Activated naive CD4-positive, alpha-beta T cell treated with anti-CD3 and anti-CD28 coated beads, Interleukin-2, amount 10 ng/mL, durations not matched to agents 7 days and 5 days (primary cell): ENCODE data around the gene METTL22.

ENCODE experiments used
- CTCF ChIA-PET: fragments of 350-600 bp; sonication (Branson Sonifier 250); formaldehyde crosslinking; loops from one replicate; lab custom pipeline; 2021; ENCODE audit warnings: antibody characterized with exemption; lab: Charles Lee
- DNase-seq: peaks from one replicate; pipeline ENCODE4 v3.0.0-alpha.2; 2020
- H3K27ac Mint-ChIP-seq: one replicate; pipeline ENCODE4 v1.8.0; 2021; ENCODE audit warnings: mild to moderate bottlenecking, moderate library complexity, mixed read lengths
- H3K27me3 Mint-ChIP-seq: one replicate; pipeline ENCODE4 v1.8.0; 2021; ENCODE audit warnings: mild to moderate bottlenecking, mixed read lengths
- H3K36me3 Mint-ChIP-seq: one replicate; pipeline ENCODE4 v1.8.0; 2021; ENCODE audit warnings: mixed read lengths
- H3K4me1 Mint-ChIP-seq: one replicate; pipeline ENCODE4 v1.8.0; 2021; ENCODE audit warnings: mixed read lengths
- H3K4me3 Mint-ChIP-seq: one replicate; pipeline ENCODE4 v1.8.0; 2021; ENCODE audit warnings: mild to moderate bottlenecking, moderate library complexity, mixed read lengths
- H3K9me3 Mint-ChIP-seq: one replicate; pipeline ENCODE4 v1.8.0; 2021; ENCODE audit warnings: mixed read lengths

METTL22 gene

GRCh38 chr16:8611886-8612600, 9.5 kb upstream of the METTL22 start:
- H3K36me3 Mint-ChIP-seq: no peaks in the 10 kb centered on the region
- no peak for DNase-seq
- no peaks in the 10 kb centered on the region for H3K9me3 Mint-ChIP-seq
- no peak overlapping the region for H3K4me3 Mint-ChIP-seq
- no peak overlapping the region for H3K27ac Mint-ChIP-seq
- CTCF ChIA-PET: interaction anchor here (1.2 kb wide), 1 partner anchor 42 kb away, joined by 4 read pairs; no protein-coding TSS in a partner anchor
- no peaks in the 10 kb centered on the region for H3K4me1 Mint-ChIP-seq
- H3K27me3 Mint-ChIP-seq: peaks cover 25% of the 10 kb centered on the region

- Mint-ChIP-seq H3K4me3 (no peak overlapping the region), H3K4me1 (no peaks in the 10 kb centered on the region), H3K27ac (no peak overlapping the region), H3K36me3 (no peaks in the 10 kb centered on the region), H3K9me3 (no peaks in the 10 kb centered on the region), H3K27me3 (peaks cover 46% of the 10 kb centered on the region)
- CTCF ChIA-PET: no interaction called here
- no peak for DNase-seq
These were observed 7.0 kb upstream of the METTL22 start for GRCh38 chr16:8614435-8615029.

DNA sequence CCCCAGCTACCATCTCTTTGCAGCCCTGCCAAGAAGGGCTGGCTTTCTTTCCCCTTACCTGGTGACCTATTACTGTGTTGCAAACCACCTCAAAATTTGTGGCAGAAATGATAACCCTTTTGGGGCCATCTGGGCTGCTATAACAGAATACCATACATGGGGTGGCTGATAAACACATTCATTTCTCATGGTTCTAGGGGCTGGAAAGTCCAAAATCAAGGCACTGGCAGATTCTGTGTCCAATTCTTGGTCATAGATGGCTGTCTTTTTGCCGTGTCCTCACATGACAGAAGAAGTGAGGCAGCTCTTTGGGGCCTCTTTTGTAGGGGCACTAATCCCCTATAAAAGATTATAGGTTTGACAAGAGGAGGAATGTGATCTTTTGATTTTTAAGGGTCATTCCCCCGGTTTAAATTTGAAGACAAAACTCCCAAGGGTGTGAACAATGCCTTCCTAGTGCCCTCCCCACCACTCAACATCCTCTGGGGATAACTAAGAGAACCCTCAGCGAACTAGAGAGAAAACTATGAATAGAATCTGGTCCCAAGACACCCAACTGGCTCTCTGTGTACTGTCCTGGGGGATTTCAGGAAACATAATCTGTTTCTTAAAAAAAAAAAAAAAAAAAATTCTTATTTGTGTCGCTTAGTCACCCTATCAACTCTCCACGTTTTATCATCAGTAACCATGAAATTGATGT, 1.7 kb upstream of the METTL22 start:
- no peak overlapping the region for H3K27ac Mint-ChIP-seq
- peaks cover 20% of the 10 kb centered on the region for H3K4me1 Mint-ChIP-seq
- no peak overlapping the region for H3K4me3 Mint-ChIP-seq
- H3K27me3 Mint-ChIP-seq: peaks cover 35% of the 10 kb centered on the region
- H3K36me3 Mint-ChIP-seq: peaks cover 5% of the 10 kb centered on the region
- CTCF ChIA-PET: no interaction called here
- H3K9me3 Mint-ChIP-seq: no peaks in the 10 kb centered on the region
- DNase-seq: no peak

DNA sequence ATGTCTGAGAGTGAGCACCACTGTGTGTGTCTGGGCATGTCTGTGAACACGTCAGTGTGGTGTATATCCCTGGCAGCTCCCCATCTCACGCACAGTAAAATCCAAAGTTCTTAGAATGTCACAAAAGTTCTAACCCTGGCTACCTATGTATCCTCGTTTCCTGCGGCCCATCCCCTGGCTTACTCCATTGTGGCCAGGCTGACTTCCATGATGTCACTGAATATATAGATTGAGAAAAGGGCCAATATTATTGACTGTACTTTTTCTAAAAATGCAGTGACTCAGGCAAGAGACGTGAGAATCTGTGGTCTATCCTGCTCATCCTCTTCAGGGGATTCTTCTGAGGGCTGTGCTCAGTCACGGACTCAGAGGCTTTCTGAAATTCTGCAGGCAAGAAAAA, 963 bp upstream of the METTL22 start:
- Mint-ChIP-seq H3K4me1 (peaks cover 23% of the 10 kb centered on the region), H3K27me3 (peaks cover 31% of the 10 kb centered on the region), H3K9me3 (no peaks in the 10 kb centered on the region), H3K36me3 (peaks cover 5% of the 10 kb centered on the region), H3K4me3 (peak overlapping the region; percentile 99), H3K27ac (no peak overlapping the region)
- CTCF ChIA-PET: no interaction called here
- DNase-seq: no peak

GRCh38 chr16:8621222-8621571, 301 bp upstream of the METTL22 start:
- Mint-ChIP-seq H3K27me3 (peaks cover 27% of the 10 kb centered on the region), H3K9me3 (no peaks in the 10 kb centered on the region), H3K4me3 (peak overlapping the region; percentile 99), H3K36me3 (peaks cover 11% of the 10 kb centered on the region), H3K4me1 (peaks cover 23% of the 10 kb centered on the region), H3K27ac (peak overlapping the region; percentile 49)
- CTCF ChIA-PET: interaction anchor here (1.0 kb wide), 1 partner anchor 16 kb away, joined by 3 read pairs; no protein-coding TSS in a partner anchor
- no peak for DNase-seq

GRCh38 chr16:8622315-8622656, 788 bp downstream of the METTL22 start:
- peak overlapping the region; percentile 99 for H3K4me3 Mint-ChIP-seq
- peak overlapping the region; percentile 86 for H3K27ac Mint-ChIP-seq
- H3K27me3 Mint-ChIP-seq: peaks cover 25% of the 10 kb centered on the region
- CTCF ChIA-PET: interaction anchor here (1.0 kb wide), 1 partner anchor 15 kb away, joined by 3 read pairs; no protein-coding TSS in a partner anchor
- H3K4me1 Mint-ChIP-seq: peaks cover 27% of the 10 kb centered on the region
- no peaks in the 10 kb centered on the region for H3K9me3 Mint-ChIP-seq
- peaks cover 16% of the 10 kb centered on the region for H3K36me3 Mint-ChIP-seq
- DNase-seq: no peak

- CTCF ChIA-PET: no interaction called here
- Mint-ChIP-seq H3K4me1 (peaks cover 27% of the 10 kb centered on the region), H3K4me3 (no peak overlapping the region), H3K27ac (no peak overlapping the region), H3K9me3 (no peaks in the 10 kb centered on the region), H3K36me3 (peaks cover 29% of the 10 kb centered on the region), H3K27me3 (peaks cover 13% of the 10 kb centered on the region)
- DNase-seq: no peak
These were observed 2.1 kb downstream of the METTL22 start for GRCh38 chr16:8623634-8624033.

DNA sequence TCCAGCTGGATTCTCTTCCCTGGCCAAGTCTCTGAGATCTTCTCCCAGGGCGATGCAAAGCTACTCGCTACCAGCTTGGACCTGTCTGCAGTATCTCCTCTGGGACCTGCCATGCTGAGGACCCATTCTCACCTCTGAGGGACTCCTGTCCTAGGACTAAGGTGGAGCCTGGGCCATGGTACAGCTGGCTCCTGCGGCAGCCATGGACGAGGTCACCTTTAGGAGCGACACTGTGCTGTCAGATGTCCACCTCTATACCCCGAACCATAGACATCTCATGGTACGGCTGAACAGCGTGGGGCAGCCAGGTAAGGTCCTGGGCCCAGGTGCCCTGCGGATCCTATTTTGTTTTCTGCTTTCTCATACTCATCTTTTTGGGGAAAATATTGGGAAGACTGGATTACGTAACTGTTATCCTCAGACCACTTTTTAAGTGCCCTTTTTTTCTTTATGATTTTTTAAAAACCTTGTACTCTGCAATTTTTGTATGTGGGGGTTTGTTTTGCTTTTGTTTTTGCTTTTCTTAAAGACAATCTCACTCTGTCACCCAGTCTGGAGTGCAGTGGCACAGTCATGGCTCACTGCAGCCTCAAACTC, 4.1 kb downstream of the METTL22 start:
- no peak overlapping the region for H3K27ac Mint-ChIP-seq
- peaks cover 27% of the 10 kb centered on the region for H3K4me1 Mint-ChIP-seq
- CTCF ChIA-PET: interaction anchor here (0.9 kb wide), 1 partner anchor 29 kb away, joined by 7 read pairs; no protein-coding TSS in a partner anchor
- no peak for DNase-seq
- peaks cover 39% of the 10 kb centered on the region for H3K36me3 Mint-ChIP-seq
- no peaks in the 10 kb centered on the region for H3K9me3 Mint-ChIP-seq
- no peaks in the 10 kb centered on the region for H3K27me3 Mint-ChIP-seq
- no peak overlapping the region for H3K4me3 Mint-ChIP-seq

DNA sequence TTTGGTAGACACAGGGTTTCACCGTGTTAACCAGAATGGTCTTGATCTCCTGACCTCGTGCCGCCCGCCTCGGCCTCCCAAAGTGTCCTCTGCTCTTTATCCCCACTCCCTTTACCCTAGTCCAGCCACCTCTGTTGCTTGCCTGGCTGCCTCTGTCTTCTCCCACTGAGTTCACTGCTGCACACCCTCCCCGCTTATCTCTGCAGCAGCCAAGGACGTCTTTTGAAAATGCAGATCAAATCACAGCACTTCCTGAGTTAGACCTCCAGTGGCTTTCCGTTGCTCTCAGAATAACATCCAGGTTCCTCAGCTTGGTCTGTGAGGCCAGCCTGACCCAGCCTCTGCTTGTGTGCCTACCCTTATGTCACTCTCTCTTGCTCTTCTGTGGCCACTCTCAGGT, 5.4 kb downstream of the METTL22 start:
- Mint-ChIP-seq H3K9me3 (no peaks in the 10 kb centered on the region), H3K27me3 (no peaks in the 10 kb centered on the region), H3K4me3 (no peak overlapping the region), H3K27ac (peak overlapping the region; percentile 5), H3K4me1 (peaks cover 26% of the 10 kb centered on the region), H3K36me3 (peaks cover 42% of the 10 kb centered on the region)
- CTCF ChIA-PET: no interaction called here
- DNase-seq: no peak

GRCh38 chr16:8627456-8627855, 6.0 kb downstream of the METTL22 start:
- peaks cover 41% of the 10 kb centered on the region for H3K36me3 Mint-ChIP-seq
- CTCF ChIA-PET: no interaction called here

DNA sequence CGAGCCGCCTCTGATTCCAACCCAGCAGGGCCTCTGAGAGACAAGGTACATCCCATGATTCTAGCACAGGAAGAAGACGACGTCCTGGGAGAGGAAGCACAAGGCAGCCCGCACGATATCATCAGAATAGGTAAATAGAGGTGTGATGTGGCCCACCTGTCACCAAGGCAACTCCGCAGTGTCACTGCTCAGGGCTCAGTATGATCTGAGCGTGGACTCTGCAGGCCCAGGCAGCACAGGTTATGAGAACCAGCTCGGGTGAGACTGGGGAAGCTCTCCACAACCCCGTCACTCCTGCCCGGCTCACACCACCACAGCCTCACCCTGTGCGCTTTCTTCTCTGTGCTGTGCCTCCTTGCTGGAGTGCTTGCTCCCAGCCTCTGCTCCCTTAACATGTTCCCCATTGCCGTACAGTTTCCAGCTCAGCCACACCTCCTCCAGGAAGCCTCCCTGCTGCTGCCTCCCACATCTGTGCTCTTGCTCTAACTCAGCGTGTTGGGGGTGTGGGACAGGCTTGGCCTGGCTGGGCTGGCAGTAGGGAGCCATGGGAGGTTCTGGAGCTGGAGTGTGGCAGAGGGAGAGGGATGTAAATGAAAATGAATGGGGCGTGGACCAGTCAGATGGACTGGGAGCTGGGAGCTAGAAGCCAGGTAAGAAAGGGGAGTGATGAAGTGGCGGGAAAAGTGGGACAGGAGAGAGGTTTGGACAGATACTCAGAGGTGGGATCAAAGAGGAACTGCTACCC, 7.7 kb downstream of the METTL22 start:
- Mint-ChIP-seq H3K36me3 (peaks cover 44% of the 10 kb centered on the region), H3K27me3 (no peaks in the 10 kb centered on the region), H3K4me1 (peaks cover 8% of the 10 kb centered on the region), H3K27ac (no peak overlapping the region), H3K4me3 (no peak overlapping the region), H3K9me3 (no peaks in the 10 kb centered on the region)
- no peak for DNase-seq
- CTCF ChIA-PET: no interaction called here

More at GRCh38 chr16:8627456-8627855, 6.0 kb downstream of the METTL22 start:
- H3K27me3 Mint-ChIP-seq: no peaks in the 10 kb centered on the region
- DNase-seq: no peak
- H3K4me3 Mint-ChIP-seq: no peak overlapping the region
- H3K9me3 Mint-ChIP-seq: no peaks in the 10 kb centered on the region
- peaks cover 21% of the 10 kb centered on the region for H3K4me1 Mint-ChIP-seq
- H3K27ac Mint-ChIP-seq: no peak overlapping the region

GRCh38 chr16:8630255-8630953, 8.9 kb downstream of the METTL22 start:
- Mint-ChIP-seq H3K36me3 (peaks cover 45% of the 10 kb centered on the region), H3K27ac (no peak overlapping the region), H3K9me3 (no peaks in the 10 kb centered on the region), H3K4me3 (no peak overlapping the region), H3K27me3 (no peaks in the 10 kb centered on the region), H3K4me1 (peaks cover 4% of the 10 kb centered on the region)
- CTCF ChIA-PET: interaction anchor here (0.6 to 0.8 kb wide), 2 partner anchors 14 to 49 kb away, joined by 3 read pairs; no protein-coding TSS in a partner anchor
- DNase-seq: no peak

DNA sequence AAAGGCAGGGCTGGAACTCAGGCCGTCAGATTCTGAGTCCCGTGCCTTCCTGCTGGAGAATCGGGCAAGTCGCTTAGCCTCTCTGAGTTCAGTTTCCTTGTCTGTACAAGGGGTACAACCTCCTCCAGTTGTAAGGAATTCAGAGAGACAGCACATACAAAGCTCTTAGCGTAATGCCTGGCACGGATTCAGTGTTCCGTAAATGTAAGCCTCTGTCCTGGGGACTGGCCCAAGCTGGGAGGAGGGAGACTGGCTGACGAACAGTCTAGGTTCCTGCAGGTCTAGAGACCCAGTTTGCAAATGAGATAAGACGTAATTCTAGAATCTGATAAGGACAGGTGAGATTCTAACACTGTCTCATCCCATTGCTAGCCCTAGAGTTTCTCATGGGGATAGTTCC, 9.9 kb downstream of the METTL22 start:
- H3K27ac Mint-ChIP-seq: no peak overlapping the region
- H3K4me1 Mint-ChIP-seq: peaks cover 4% of the 10 kb centered on the region
- no peaks in the 10 kb centered on the region for H3K27me3 Mint-ChIP-seq
- no peaks in the 10 kb centered on the region for H3K9me3 Mint-ChIP-seq
- CTCF ChIA-PET: no interaction called here
- H3K4me3 Mint-ChIP-seq: no peak overlapping the region
- no peak for DNase-seq
- H3K36me3 Mint-ChIP-seq: peaks cover 42% of the 10 kb centered on the region
